Hepatocyte (in vitro differentiated cells): ENCODE results near the gene CMTM3.

Experiments
- EZH2 ChIP-seq: fragments of 200-600 bp; sonication (generic); IDR thresholded peaks from 2 replicates; pipeline ENCODE4 v1.6.1; 2016; ENCODE audit warnings: antibody characterized with exemption, mild to moderate bottlenecking, borderline replicate concordance
- EZH2phosphoT487 ChIP-seq: fragments of 200-600 bp; sonication (generic); IDR thresholded peaks from one replicate; pipeline ENCODE4 v1.6.1; 2018; ENCODE audit warnings: antibody characterized with exemption, mild to moderate bottlenecking, low read depth, moderate library complexity; ENCODE audit not compliant: unreplicated experiment, severe bottlenecking
- TF ChIP-seq, protein P1 (sequence below): fragments of 200-600 bp; sonication (generic); IDR thresholded peaks from 2 replicates; pipeline ENCODE4 v1.5.1; 2016; ENCODE audit warnings: antibody characterized with exemption, mild to moderate bottlenecking; ENCODE audit not compliant: poor library complexity

DNA sequence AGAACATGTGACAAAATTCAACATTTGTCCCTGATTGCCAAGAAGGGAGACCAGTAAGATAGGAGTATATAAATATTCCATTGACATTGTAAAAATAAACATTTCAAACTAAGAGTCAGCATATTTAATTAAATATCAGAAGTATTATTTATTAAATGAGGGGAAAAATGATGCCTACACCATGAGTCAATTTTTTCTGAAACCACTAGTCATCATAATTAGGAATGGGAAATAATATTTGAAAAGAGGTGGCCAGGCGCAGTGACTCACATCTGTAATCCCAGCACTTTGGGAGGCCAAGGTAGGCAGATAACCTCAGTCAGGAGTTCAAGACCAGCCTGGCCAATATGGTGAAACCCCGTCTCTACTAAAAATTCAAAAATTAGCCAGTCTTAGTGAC is 36.1 kb upstream of the CMTM3 start:
- TF ChIP-seq, protein P1, sequence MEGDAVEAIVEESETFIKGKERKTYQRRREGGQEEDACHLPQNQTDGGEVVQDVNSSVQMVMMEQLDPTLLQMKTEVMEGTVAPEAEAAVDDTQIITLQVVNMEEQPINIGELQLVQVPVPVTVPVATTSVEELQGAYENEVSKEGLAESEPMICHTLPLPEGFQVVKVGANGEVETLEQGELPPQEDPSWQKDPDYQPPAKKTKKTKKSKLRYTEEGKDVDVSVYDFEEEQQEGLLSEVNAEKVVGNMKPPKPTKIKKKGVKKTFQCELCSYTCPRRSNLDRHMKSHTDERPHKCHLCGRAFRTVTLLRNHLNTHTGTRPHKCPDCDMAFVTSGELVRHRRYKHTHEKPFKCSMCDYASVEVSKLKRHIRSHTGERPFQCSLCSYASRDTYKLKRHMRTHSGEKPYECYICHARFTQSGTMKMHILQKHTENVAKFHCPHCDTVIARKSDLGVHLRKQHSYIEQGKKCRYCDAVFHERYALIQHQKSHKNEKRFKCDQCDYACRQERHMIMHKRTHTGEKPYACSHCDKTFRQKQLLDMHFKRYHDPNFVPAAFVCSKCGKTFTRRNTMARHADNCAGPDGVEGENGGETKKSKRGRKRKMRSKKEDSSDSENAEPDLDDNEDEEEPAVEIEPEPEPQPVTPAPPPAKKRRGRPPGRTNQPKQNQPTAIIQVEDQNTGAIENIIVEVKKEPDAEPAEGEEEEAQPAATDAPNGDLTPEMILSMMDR, result no peak
- TF ChIP-seq EZH2, result no peak
- TF ChIP-seq EZH2phosphoT487, result no peak
